Spleen (tissue), 11 donors: ENCODE data around the gene MTG2. TPM values are rescaled to one million over a fixed set of nuclear protein-coding genes. Genes with fewer than 3 reads are reported as not detected.

Experiments
- DNase-seq: peaks from one replicate; pipeline ENCODE4 v3.0.0-alpha.2; 2020
- H3K27ac ChIP-seq, 8 donors: fragments of 200-600 bp; sonication (generic) in 7 of 8; 1 replicate in 4 of 8; 2 replicates in 4 of 8; pipeline versions ENCODE4 v1.5.0 to v1.8.0; 2016 to 2021; ENCODE audit warnings: inconsistent platforms in 4 of 8, mild to moderate bottlenecking in 4 of 8, moderate library complexity in 1 of 8
- H3K27me3 ChIP-seq, 7 donors: fragments of 200-600 bp; sonication (generic) in 6 of 7; replicated peaks in 1 of 7; 1 replicate in 4 of 7; 2 replicates in 3 of 7; pipeline versions ENCODE4 v1.5.0 to v1.8.0; 2016 to 2021; ENCODE audit warnings: inconsistent platforms in 3 of 7, mild to moderate bottlenecking in 1 of 7
- H3K36me3 ChIP-seq, 6 donors: fragments of 200-600 bp; sonication (generic) in 5 of 6; 1 replicate in 4 of 6; 2 replicates in 2 of 6; pipeline versions ENCODE4 v1.5.0 to v1.8.0; 2016 to 2021; ENCODE audit warnings: inconsistent platforms in 2 of 6
- H3K4me1 ChIP-seq, 6 donors: fragments of 200-600 bp; sonication (generic) in 5 of 6; 1 replicate in 3 of 6; 2 replicates in 3 of 6; pipeline versions ENCODE4 v1.5.0 to v1.8.0; 2016 to 2021; ENCODE audit warnings: inconsistent platforms in 3 of 6
- H3K4me3 ChIP-seq, 8 donors: fragments of 200-600 bp; sonication (generic) in 7 of 8; 1 replicate in 4 of 8; 2 replicates in 4 of 8; pipeline versions ENCODE4 v1.5.0 to v1.8.0; 2016 to 2021; ENCODE audit warnings: inconsistent platforms in 4 of 8, mild to moderate bottlenecking in 4 of 8, moderate library complexity in 2 of 8
- H3K9me3 ChIP-seq, 8 donors: fragments of 200-600 bp; sonication (generic) in 7 of 8; 1 replicate in 4 of 8; 2 replicates in 4 of 8; pipeline versions ENCODE4 v1.5.0 to v1.8.0; 2016 to 2021; ENCODE audit warnings: inconsistent platforms in 4 of 8
- POLR2A ChIP-seq, 3 donors: fragments of 450-650 bp; IDR thresholded peaks; one replicate each; pipeline ENCODE4 v1.5.1; 2017; ENCODE audit warnings: antibody characterized with exemption in 3 of 3, mild to moderate bottlenecking in 1 of 3
- POLR2AphosphoS5 ChIP-seq, 3 donors: sonication (generic); formaldehyde crosslinking; IDR thresholded peaks; one replicate each; pipeline ENCODE4 v1.5.1; 2017; ENCODE audit warnings: antibody characterized with exemption in 3 of 3
- WGBS, 5 donors: extraction: QIAGEN DNeasy Blood & Tissue Kit in 3 of 5; methylation state at CpG; one replicate each; pipeline versions ENCODE4 v1.1.5 to v1.1.7; 2013 to 2018; 5-methylcytosine and 5-hydroxymethylcytosine counted together
- intact Hi-C: fragments of 100-400 bp; cut with DNase I; formaldehyde crosslinking; loops from one replicate; pipeline ENCODE4 v1.15.0; 2023; ENCODE audit warnings: low total_unique reads
- polyA plus RNA-seq, 3 donors: library from polyadenylated mRNA; stranded (reverse); fragments of 200-250 nt; gene quantifications; one replicate each; pipeline ENCODE4 v1.2.1, GENCODE V29; 2013
- total RNA-seq, 7 donors: library from RNA; depleted of rRNA in 3 of 7; stranded (reverse); fragments of >200 nt in 3 of 7; fragmentation: NEBNext Ultra II Directional in 4 of 7; extraction: Animal tissue kit (Norgen Biotek cat#: 25700) in 4 of 7; gene quantifications; one replicate each; pipeline versions ENCODE4 v1.1.0 to v1.2.1, GENCODE V29; 2016 to 2021
- TF ChIP-seq, protein P1 (sequence below), 11 experiments: fragments of 200-600 bp in 7 of 11; fragments of 450-650 bp in 4 of 11; sonication (generic) in 4 of 11; IDR thresholded peaks in 8 of 11; conservative IDR thresholded peaks in 3 of 11; 1 replicate in 7 of 11; 2 replicates in 4 of 11; pipeline versions ENCODE4 v1.4.0 to v1.8.0; 2016 to 2021; ENCODE audit warnings: antibody characterized with exemption in 11 of 11, inconsistent platforms in 4 of 11, mild to moderate bottlenecking in 1 of 11
- donor health status: healthy with polysubstance abuse.
- donor health status: DM: no; HTN: no; CAD: no; lungs with moderate emphysema.
- donor health status: DM: no; HTN: no; CAD: no.
- donor health status: Bipolar disorder and iron deficiency.
- donor health status: healthy.
- donor health status: DM: no; HTN: no; CAD: no.
- donor health status: DM: yes; HTN: yes; CAD: no.

Gene MTG2
- total and polyA plus RNA-seq, 10 donors: 22.6 to 41.3 (median 37.6) TPM

DNA sequence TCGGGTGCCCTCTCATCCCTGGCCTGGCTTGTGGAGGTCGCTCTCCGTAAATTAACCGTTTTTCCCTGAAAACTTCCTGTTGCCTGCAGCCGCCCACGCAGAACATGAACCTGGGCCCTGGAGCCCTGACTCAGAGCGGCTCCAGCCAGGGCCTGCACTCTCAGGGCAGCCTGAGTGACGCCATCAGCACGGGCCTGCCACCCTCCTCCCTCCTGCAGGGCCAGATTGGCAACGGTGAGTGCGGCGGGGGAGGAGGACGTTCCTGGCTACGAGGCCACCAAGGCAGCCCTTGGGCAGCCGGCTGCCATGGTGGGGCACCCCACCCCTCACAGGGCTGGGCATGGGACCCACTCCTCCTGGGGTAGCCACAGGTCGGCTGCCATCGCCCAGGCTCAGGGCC, 21.5 kb upstream of the MTG2 start:
- Histone ChIP-seq H3K27me3 (no peaks in the 10 kb centered on the region), H3K27ac (no peak overlapping the region), H3K9me3 (no peaks in the 10 kb centered on the region), H3K4me3 (no peak overlapping the region), H3K36me3 (peaks cover 0 to 78% (median 57%) of the 10 kb centered on the region in 6 donors), H3K4me1 (peaks cover 6 to 17% (median 10%) of the 10 kb centered on the region in 6 donors)
- TF ChIP-seq POLR2AphosphoS5 (IDR thresholded peaks at IDR 0.05) (no peak), POLR2A (IDR thresholded peaks at IDR 0.05) (no peak)
- TF ChIP-seq, protein P1, sequence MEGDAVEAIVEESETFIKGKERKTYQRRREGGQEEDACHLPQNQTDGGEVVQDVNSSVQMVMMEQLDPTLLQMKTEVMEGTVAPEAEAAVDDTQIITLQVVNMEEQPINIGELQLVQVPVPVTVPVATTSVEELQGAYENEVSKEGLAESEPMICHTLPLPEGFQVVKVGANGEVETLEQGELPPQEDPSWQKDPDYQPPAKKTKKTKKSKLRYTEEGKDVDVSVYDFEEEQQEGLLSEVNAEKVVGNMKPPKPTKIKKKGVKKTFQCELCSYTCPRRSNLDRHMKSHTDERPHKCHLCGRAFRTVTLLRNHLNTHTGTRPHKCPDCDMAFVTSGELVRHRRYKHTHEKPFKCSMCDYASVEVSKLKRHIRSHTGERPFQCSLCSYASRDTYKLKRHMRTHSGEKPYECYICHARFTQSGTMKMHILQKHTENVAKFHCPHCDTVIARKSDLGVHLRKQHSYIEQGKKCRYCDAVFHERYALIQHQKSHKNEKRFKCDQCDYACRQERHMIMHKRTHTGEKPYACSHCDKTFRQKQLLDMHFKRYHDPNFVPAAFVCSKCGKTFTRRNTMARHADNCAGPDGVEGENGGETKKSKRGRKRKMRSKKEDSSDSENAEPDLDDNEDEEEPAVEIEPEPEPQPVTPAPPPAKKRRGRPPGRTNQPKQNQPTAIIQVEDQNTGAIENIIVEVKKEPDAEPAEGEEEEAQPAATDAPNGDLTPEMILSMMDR (IDR thresholded peaks at IDR 0.05 in 8 of 11, conservative IDR thresholded peaks at IDR 0.05 in 3 of 11): no peak
- intact Hi-C loops: no loop called here
- no peak for DNase-seq
- 88 to 95% (median 93%) methylated on average over 3 to 17 of the region's 17 CpGs for WGBS, 5 donors

DNA sequence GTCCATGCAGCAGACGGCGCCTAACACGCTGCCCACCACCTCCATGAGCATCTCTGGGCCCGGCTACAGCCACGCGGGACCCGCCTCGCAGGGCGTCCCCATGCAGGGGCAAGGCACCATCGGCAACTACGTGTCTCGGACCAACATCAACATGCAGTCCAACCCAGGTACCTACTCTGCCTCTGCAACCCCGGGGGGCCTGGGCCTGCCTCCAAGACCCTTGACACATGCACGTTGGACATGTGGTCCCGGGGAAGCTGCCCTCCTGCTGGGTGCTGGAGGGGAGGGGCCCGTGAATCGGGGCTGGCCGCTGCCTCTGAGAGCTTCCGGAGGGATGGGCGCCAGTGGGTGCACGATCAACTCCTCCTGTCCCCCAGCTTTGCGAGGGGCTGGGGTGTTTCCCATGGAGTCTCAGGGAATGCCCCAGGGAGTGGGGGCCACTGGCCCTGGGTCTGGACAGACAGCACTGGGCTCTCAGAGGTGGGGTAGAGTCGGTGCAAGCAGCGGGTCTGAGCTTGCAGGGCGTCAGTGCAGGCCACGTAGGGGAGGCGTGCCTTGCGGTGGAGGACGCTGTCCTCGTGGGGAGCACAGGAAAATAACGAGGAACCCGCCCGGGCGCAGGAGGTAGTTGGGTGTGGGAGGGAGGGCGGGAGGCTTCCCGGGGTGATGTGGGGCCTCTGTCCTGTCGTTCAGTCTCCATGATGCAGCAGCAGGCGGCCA, 19.9 kb upstream of the MTG2 start:
- 92 to 97% (median 96%) methylated on average over 23 to 38 of the region's 38 CpGs for WGBS, 5 donors
- H3K9me3 ChIP-seq: no peaks in the 10 kb centered on the region
- TF ChIP-seq, protein P1 (IDR thresholded peaks at IDR 0.05 in 8 of 11, conservative IDR thresholded peaks at IDR 0.05 in 3 of 11): no peak
- no peak for TF ChIP-seq POLR2AphosphoS5 (IDR thresholded peaks at IDR 0.05)
- no peak for TF ChIP-seq POLR2A (IDR thresholded peaks at IDR 0.05)
- DNase-seq: no peak
- H3K4me3 ChIP-seq: no peak overlapping the region
- H3K36me3 ChIP-seq: peaks cover 0 to 93% (median 68%) of the 10 kb centered on the region in 6 donors
- H3K27me3 ChIP-seq: no peaks in the 10 kb centered on the region
- H3K4me1 ChIP-seq: peaks cover 0 to 4% (median 0%) of the 10 kb centered on the region in 6 donors
- intact Hi-C loops: no loop called here
- H3K27ac ChIP-seq: no peak overlapping the region

DNA sequence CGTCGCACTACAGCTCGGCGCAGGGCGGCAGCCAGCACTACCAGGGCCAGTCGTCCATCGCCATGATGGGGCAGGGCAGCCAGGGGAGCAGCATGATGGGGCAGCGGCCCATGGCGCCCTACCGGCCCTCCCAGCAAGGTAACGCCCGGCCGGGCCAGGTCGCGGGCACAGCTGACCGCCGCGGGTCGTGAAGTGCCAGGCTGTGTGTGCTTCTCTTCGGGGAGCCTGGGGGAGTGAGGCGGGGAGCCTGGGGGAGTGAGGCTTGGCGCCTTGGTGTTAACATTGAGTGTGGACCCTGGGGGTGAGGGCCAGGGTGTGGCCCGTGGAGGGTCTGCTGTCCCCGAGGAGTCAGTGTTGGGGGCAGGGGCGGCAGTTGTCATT, 19.4 kb upstream of the MTG2 start:
- no peak for DNase-seq

More for the DNA sequence above, 19.4 kb upstream of the MTG2 start:
- H3K4me1 ChIP-seq: peaks cover 0 to 4% (median 0%) of the 10 kb centered on the region in 6 donors
- H3K36me3 ChIP-seq: peaks cover 0 to 97% (median 73%) of the 10 kb centered on the region in 6 donors
- H3K27me3 ChIP-seq: no peaks in the 10 kb centered on the region
- H3K9me3 ChIP-seq: no peaks in the 10 kb centered on the region
- H3K27ac ChIP-seq: no peak overlapping the region
- intact Hi-C loops: no loop called here
- no peak overlapping the region for H3K4me3 ChIP-seq
- TF ChIP-seq POLR2A (IDR thresholded peaks at IDR 0.05) (no peak), POLR2AphosphoS5 (IDR thresholded peaks at IDR 0.05) (no peak)
- TF ChIP-seq, protein P1 (IDR thresholded peaks at IDR 0.05 in 8 of 11, conservative IDR thresholded peaks at IDR 0.05 in 3 of 11): no peak
- 91 to 98% (median 96%) methylated on average over 14 to 25 of the region's 25 CpGs for WGBS, 5 donors
